Suprapubic skin (tissue), 4 donors: Measurements from ENCODE around the gene BCL2L1. TPM values are rescaled to one million over a fixed set of nuclear protein-coding genes. Genes with fewer than 3 reads are reported as not detected.
"Not testable (repeated sequence)": the region's sequence is repeated elsewhere in the genome, so short reads cannot be mapped to it uniquely, and the experiment has no call there.

Source experiments
- DNase-seq, 2 donors: peaks; one replicate each; pipeline ENCODE4 v3.0.0-alpha.2; 2019; ENCODE audit warnings: low spot score in 2 of 2
- H3K27ac ChIP-seq: fragments of 200-600 bp; sonication (generic); one replicate; pipeline ENCODE4 v1.5.1; 2019
- H3K27me3 ChIP-seq: fragments of 200-600 bp; sonication (generic); one replicate; pipeline ENCODE4 v1.5.1; 2019
- H3K36me3 ChIP-seq: fragments of 200-600 bp; sonication (generic); one replicate; pipeline ENCODE4 v1.5.1; 2019
- H3K4me1 ChIP-seq: fragments of 200-600 bp; sonication (generic); one replicate; pipeline ENCODE4 v1.5.1; 2019
- H3K4me3 ChIP-seq: fragments of 200-600 bp; sonication (generic); one replicate; pipeline ENCODE4 v1.5.1; 2019; ENCODE audit warnings: mild to moderate bottlenecking
- H3K9me3 ChIP-seq: fragments of 200-600 bp; sonication (generic); one replicate; pipeline ENCODE4 v1.5.1; 2019
- EP300 ChIP-seq: sonication (generic); formaldehyde crosslinking; IDR thresholded peaks from one replicate; pipeline ENCODE4 v1.6.1; 2017; ENCODE audit warnings: antibody characterized with exemption
- POLR2A ChIP-seq, 2 donors: fragments of 450-650 bp; IDR thresholded peaks; one replicate each; pipeline ENCODE4 v1.6.1; 2017; ENCODE audit warnings: antibody characterized with exemption in 2 of 2, mild to moderate bottlenecking in 2 of 2, moderate library complexity in 2 of 2
- POLR2AphosphoS5 ChIP-seq, 3 donors: sonication (generic); formaldehyde crosslinking; IDR thresholded peaks; one replicate each; pipeline ENCODE4 v1.6.1; 2017; ENCODE audit warnings: antibody characterized with exemption in 3 of 3
- WGBS: methylation state at CpG from one replicate; pipeline ENCODE4 v1.1.5; 2018; 5-methylcytosine and 5-hydroxymethylcytosine counted together
- total RNA-seq, 4 donors: library from RNA; depleted of rRNA; stranded (reverse); fragments of >200 nt; gene quantifications; one replicate each; pipeline ENCODE4 v1.1.0, GENCODE V29; 2016
- TF ChIP-seq, protein P1 (sequence below), 2 donors: fragments of 200-600 bp in 1 of 2; fragments of 450-650 bp in 1 of 2; sonication (generic) in 1 of 2; IDR thresholded peaks; one replicate each; pipeline ENCODE4 v1.5.1; 2016 to 2019; ENCODE audit warnings: antibody characterized with exemption in 2 of 2, mild to moderate bottlenecking in 1 of 2, moderate library complexity in 1 of 2

The BCL2L1 gene
- total RNA-seq, 4 donors from 2014 or later, result 104 to 120 (median 107) TPM

DNA sequence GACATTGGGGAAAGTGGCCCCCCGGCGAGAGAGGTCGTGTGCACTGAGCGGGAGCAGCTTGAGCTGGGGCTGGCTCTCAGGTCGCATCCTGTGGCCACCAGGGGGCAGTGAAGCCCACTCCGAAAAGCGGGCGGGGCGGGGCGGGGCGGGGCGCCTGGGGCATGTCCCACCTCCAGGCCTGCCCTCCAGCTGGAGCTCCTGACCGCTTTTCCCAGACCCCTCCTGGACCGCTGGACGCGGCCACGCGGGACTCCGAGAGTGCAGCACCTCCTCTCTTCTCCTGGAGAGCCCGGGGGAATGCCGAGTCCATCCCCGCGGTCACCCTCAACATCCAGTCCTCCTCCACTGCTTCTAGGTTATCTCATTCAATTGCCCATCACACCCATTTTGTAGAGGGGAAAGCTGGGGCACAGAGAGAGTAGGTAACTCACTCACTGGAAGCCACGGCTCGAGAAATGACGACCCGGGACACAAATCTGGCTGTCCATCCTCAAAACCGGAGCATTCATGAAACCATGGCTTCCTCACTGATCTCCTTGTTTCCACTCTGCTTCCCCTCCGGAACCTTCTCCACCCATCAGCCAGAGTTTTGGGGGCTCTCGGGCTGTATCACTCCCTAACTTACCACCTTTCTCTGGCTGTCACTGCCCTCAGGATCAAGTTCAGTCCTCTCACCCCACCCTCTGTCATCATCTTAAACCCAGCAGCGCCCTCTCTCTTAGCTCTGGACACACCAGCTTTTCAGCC is 60.9 kb downstream of the BCL2L1 start:
- H3K27ac ChIP-seq, result peak overlapping the region; percentile 66
- no peaks in the 10 kb centered on the region for H3K27me3 ChIP-seq
- H3K4me1 ChIP-seq, result peaks cover 41% of the 10 kb centered on the region
- peak; percentile 83 to 86 for DNase-seq
- peaks cover 29% of the 10 kb centered on the region for H3K36me3 ChIP-seq
- no peak for TF ChIP-seq EP300
- TF ChIP-seq, protein P1, sequence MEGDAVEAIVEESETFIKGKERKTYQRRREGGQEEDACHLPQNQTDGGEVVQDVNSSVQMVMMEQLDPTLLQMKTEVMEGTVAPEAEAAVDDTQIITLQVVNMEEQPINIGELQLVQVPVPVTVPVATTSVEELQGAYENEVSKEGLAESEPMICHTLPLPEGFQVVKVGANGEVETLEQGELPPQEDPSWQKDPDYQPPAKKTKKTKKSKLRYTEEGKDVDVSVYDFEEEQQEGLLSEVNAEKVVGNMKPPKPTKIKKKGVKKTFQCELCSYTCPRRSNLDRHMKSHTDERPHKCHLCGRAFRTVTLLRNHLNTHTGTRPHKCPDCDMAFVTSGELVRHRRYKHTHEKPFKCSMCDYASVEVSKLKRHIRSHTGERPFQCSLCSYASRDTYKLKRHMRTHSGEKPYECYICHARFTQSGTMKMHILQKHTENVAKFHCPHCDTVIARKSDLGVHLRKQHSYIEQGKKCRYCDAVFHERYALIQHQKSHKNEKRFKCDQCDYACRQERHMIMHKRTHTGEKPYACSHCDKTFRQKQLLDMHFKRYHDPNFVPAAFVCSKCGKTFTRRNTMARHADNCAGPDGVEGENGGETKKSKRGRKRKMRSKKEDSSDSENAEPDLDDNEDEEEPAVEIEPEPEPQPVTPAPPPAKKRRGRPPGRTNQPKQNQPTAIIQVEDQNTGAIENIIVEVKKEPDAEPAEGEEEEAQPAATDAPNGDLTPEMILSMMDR (IDR thresholded peaks at IDR 0.05), result peak; percentile 52 to 80
- H3K9me3 ChIP-seq, result no peaks in the 10 kb centered on the region
- H3K4me3 ChIP-seq, result peak overlapping the region; percentile 41
- WGBS, result 4% methylated on average over 27 of the region's 31 CpGs

DNA sequence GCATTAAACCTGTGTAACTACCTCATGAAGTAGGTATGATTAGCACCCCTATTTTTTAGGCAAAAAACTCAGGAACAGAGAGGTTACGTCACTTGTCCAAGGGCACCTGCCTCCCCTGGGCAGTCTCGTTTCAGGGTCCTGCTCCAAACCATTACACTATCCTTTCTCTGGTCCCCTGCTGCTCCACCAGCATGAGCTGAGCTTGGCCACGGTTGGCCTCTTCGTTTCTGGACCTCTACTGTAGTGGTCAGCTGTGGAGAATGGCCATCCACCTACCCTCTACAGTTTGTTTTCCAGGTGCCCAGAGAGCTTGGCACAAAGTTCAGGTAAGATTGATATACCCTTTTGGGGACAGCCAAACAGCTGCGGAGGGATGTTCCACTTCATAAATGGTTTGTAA is 68.1 kb downstream of the BCL2L1 start:
- no peaks in the 10 kb centered on the region for H3K27me3 ChIP-seq
- DNase-seq, result no peak
- TF ChIP-seq EP300 (no peak), POLR2A (IDR thresholded peaks at IDR 0.05) (no peak), POLR2AphosphoS5 (IDR thresholded peaks at IDR 0.05) (no peak)
- TF ChIP-seq, protein P1 (IDR thresholded peaks at IDR 0.05), result no peak
- H3K4me3 ChIP-seq, result no peak overlapping the region
- H3K36me3 ChIP-seq, result no peaks in the 10 kb centered on the region
- no peak overlapping the region for H3K27ac ChIP-seq
- peaks cover 18% of the 10 kb centered on the region for H3K4me1 ChIP-seq
- H3K9me3 ChIP-seq, result no peaks in the 10 kb centered on the region
- 81% methylated on average over 5 of the region's 5 CpGs for WGBS

DNA sequence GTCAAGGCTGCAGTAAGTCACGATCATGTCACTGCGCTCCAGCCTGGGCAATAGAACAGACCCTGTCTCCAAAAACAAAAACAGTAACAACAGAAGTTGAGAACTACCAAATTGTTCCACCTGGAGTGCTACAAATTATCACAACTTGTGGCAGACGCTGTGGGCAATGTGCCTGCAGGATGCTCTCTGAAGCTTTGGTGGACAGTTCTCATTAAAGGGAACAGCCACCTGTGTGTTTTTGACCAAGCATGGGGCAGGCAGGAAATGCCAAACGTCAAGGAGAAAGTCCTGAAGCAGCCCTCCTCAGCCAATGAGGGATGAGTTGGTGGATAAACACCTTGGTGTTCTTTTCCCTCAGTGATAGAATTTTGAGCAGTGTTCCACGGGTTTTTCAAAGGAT is 69.1 kb downstream of the BCL2L1 start:
- 41% methylated on average over 5 of the region's 5 CpGs for WGBS
- H3K4me1 ChIP-seq, result peaks cover 18% of the 10 kb centered on the region
- no peaks in the 10 kb centered on the region for H3K27me3 ChIP-seq
- no peaks in the 10 kb centered on the region for H3K9me3 ChIP-seq
- DNase-seq, result no peak
- no peak overlapping the region for H3K27ac ChIP-seq
- TF ChIP-seq EP300 (no peak), POLR2A (IDR thresholded peaks at IDR 0.05) (no peak), POLR2AphosphoS5 (IDR thresholded peaks at IDR 0.05) (no peak)
- TF ChIP-seq, protein P1 (IDR thresholded peaks at IDR 0.05), result no peak
- no peak overlapping the region for H3K4me3 ChIP-seq
- H3K36me3 ChIP-seq, result no peaks in the 10 kb centered on the region

DNA sequence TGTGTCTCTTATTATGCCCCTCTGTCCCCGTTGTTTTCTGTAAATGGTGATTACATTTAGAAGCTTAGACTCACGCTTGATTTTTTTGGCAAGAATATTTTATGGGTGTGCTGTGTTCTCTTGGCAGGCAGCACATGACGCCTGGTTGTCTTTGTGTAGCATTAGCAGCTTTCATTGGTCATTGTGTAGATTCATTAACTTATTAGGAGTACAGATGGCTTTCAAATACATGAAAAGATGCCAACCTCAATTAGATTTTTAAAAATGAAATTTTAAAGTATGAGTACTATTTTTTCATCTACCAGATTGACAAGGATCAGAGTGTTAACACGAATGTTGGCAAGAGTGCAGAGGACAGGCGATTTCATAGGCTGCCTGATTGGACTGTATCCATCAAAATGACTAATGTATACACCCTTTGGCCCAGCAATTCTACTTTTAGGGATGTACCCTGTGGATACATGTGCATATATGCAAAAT is 69.7 kb downstream of the BCL2L1 start:
- Histone ChIP-seq H3K27me3 (no peaks in the 10 kb centered on the region), H3K9me3 (no peaks in the 10 kb centered on the region)

DNA sequence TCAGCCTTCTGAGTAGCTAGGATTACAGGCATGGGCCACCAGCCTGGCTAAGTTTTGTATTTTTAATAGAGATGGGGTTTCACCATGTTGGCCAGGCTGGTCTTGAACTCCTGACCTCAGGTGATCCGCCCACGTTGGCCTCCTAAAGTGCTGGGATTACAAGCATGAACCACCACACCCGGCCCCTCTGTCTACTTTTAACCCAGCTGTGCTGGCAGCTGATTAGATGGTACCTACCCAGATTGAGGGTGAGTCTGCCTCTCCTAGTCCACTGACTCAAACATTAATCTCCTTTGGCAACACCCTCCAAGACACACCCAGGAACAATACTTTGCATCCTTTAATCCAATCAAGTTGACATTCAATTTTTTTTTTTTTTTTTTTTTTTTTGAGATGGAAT is 74.6 kb downstream of the BCL2L1 start:
- H3K4me1 ChIP-seq, result peaks cover 10% of the 10 kb centered on the region

More for the DNA sequence above, 69.7 kb downstream of the BCL2L1 start:
- H3K36me3 ChIP-seq, result no peaks in the 10 kb centered on the region
- peaks cover 18% of the 10 kb centered on the region for H3K4me1 ChIP-seq
- DNase-seq, result no peak
- no peak overlapping the region for H3K27ac ChIP-seq
- TF ChIP-seq, protein P1 (IDR thresholded peaks at IDR 0.05), result no peak
- TF ChIP-seq POLR2AphosphoS5 (IDR thresholded peaks at IDR 0.05) (no peak), POLR2A (IDR thresholded peaks at IDR 0.05) (no peak), EP300 (no peak)
- H3K4me3 ChIP-seq, result no peak overlapping the region
- WGBS, result 11% methylated on average over 5 of the region's 5 CpGs

DNA sequence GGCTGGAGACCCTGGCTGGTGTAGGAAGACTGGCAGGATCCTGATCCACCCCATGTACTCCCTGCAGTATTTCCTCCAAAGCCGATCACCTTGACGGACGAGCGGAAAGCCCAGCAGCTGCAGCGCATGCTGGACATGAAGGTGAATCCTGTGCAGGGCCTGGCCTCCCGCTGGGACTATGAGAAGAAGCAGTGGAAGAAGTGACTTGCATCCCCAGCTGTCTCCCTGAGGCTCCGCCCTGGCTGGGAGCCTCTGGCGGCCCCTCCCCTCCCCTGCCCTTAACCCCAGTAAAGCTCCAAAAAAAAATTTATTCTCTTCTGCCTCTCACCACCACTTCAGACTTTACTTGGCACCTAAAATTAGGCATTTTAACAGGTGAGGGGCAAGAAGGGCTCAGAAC is 78.0 kb downstream of the BCL2L1 start:
- Histone ChIP-seq H3K27ac (no peak overlapping the region), H3K4me1 (no peaks in the 10 kb centered on the region), H3K36me3 (no peaks in the 10 kb centered on the region), H3K4me3 (no peak overlapping the region), H3K27me3 (no peaks in the 10 kb centered on the region), H3K9me3 (no peaks in the 10 kb centered on the region)
- 81% methylated on average over 8 of the region's 8 CpGs for WGBS
- TF ChIP-seq POLR2A (IDR thresholded peaks at IDR 0.05) (no peak), POLR2AphosphoS5 (IDR thresholded peaks at IDR 0.05) (no peak), EP300 (no peak)
- TF ChIP-seq, protein P1 (IDR thresholded peaks at IDR 0.05), result no peak
- no peak for DNase-seq

More for the DNA sequence above, 74.6 kb downstream of the BCL2L1 start:
- not testable (repeated sequence) for H3K4me3 ChIP-seq, H3K36me3 ChIP-seq, H3K27ac ChIP-seq, H3K9me3 ChIP-seq, H3K27me3 ChIP-seq, DNase-seq
- WGBS, result 51% methylated on average over 3 of the region's 3 CpGs
